ENCODE measurements around the gene PRR7.

Gene PRR7

GRCh38 chr5:177487975-177488374 is 41.4 kb downstream of the PRR7 start:
- DNase-seq = no peak

DNA sequence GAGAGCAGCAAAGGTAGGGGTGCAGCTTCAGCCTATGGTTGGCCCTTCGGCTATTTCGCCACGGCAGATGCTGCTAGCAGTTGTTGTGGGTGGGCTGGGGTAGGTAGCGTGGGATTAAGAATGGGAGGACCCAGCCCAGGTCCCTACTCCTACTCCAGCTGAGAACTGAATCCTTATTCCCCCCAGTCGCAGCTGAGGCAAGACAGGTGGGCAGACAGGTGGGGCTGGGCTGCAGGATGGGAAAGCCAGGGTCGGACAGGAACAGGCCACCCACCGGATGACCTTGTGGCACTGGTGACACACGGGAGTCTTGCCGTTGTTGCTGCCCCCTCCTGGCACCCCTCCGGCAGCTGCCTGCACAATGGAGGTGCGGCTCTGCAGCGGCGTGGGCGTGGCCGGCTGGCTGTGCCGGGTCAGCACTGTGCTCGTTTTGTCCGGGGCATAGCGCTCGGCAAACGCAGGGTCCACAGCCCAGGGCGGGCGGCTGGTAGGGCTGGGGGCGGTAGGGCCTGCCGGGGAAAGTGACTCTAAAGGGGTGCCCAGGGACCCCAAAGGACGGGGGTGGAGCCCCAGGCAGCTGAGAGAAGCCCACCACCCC is 42.6 kb downstream of the PRR7 start:
- DNase-seq = no peak

- DNase-seq = peak in 1 of 3 donors; percentile 41
Observed at GRCh38 chr5:177490311-177490991, 43.8 kb downstream of the PRR7 start.

GRCh38 chr5:177490992-177491391 is 44.4 kb downstream of the PRR7 start:
- no peak for DNase-seq

GRCh38 chr5:177491429-177491945 is 44.9 kb downstream of the PRR7 start:
- peak in 1 of 3 donors; percentile 43 for DNase-seq

GRCh38 chr5:177491983-177492746 is 45.6 kb downstream of the PRR7 start:
- DNase-seq = no peak

GRCh38 chr5:177492841-177493240 is 46.2 kb downstream of the PRR7 start:
- no peak for DNase-seq

- DNase-seq = peak; percentile 60 to 85 (median 83)
Observed at GRCh38 chr5:177493795-177494345, 47.3 kb downstream of the PRR7 start.

- peak; percentile 91 to 92 (median 91) for DNase-seq
Observed at GRCh38 chr5:177494346-177495195, 48.0 kb downstream of the PRR7 start.

DNA sequence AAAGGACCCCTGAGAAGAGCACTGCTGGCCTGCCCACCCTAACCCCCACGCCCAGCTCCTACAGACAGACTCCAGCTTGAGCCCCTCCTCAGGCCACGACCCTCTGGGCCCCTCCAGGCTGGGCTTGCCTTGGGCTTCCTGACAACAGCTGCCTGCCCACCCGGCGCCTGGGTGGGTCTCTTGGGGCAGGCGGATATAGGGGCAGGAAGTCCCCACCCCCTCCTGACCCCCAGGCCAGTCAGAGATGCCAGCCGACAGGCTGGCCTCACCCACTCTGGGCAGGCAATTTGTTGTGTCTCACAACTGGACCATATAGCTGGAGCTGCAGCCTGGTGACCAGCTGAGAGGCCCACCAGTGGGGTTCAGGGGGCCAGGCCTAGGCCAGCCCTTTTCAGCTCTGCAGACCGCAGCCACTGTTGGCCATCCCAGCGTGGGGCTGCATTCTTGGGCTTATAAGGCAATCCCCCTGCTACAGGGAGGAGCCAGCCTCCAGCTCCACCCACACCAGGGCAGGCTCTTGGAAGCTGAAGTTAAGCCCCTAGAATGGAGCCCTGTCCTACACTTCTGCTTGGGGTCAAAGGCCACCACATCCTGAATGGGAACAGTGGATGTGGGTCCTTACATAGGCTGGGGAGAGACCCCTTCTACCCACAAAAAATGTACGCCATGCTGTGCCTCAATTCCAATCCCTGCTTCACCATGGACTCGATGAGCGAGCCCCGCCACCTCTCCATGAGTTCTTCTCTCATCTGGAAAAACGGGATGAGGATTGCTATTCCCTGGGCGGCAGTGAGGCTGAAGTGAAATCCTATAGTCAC is 48.8 kb downstream of the PRR7 start:
- peak in 2 of 3 donors; percentile 48 to 59 for DNase-seq

- no peak for DNase-seq
Observed at GRCh38 chr5:177496070-177496726, 49.6 kb downstream of the PRR7 start.

DNA sequence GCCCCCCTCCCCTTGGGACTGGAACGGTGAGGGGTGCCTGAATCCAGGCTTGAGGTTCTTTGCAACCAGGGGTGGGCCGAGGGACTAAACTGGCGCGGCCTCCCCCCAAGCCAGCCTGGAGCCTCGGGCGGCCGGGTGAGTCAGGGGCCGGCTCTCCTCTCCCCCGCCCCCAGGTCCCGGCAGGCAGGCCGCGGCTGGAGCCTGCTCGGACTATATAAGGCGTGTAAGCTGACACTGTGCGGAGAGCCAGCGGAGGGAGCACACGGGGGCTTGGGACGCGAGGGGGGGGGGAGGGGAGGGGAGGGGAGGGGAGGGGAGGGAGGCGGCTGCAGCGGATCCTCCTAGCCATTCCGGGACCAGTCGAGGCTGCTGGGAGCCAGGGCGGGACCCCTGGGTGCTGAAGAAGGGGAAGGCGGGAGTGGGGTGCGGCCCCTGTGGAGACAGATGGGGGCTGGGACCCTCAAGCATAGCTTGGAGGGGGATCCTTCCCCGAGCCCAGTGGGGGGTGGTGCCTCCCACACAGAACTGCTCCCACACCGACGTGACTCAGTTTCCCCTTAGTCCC is 50.2 kb downstream of the PRR7 start:
- peak; percentile 81 to 86 (median 81) for DNase-seq

- DNase-seq = peak; percentile 97 to 98 (median 98)
Observed at GRCh38 chr5:177497292-177498012, 50.8 kb downstream of the PRR7 start, which contains the start of gene PDLIM7. PDLIM7 (minus strand) TSS chr5:177497604; CDS start chr5:177496512, 1,092 bp downstream.

DNA sequence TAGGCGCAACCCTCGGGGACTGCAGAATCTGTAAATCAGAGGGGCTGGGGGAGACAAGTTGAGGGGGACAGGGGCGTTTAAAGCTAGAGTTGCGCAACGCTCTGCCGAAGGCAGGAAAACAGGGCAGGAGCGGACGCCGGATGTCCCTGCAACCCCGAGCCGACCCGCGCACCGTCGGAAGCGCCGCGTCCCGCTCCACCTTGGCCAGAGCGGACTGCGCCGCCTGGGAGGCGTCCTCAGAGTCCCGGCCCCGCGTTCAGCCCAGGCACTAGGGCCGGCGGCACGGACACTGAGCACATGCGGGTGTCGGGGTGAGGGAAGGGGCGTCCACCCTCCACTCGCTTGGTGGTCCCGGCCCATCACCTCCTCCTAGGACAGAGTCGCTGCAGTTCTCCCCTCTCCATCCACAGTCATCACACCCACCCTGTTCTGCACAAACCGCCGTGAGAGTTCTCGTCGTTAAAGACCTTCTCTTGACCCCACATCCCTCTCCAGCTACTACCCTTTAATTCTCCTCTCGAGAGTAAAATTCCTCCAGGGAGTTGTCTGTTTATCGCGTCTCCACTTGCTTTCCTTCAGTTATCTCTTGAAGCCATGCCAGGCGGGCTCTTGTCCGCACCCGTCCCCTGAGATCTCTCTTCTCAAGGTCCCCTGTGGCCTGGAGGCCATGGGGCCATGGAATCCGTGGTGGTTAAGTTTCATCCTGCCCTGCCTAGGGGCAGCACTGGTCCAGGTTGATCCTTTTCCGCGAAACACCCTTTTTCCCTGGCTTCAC is 51.6 kb downstream of the PRR7 start:
- peak in 1 of 3 donors; percentile 41 for DNase-seq

DNA sequence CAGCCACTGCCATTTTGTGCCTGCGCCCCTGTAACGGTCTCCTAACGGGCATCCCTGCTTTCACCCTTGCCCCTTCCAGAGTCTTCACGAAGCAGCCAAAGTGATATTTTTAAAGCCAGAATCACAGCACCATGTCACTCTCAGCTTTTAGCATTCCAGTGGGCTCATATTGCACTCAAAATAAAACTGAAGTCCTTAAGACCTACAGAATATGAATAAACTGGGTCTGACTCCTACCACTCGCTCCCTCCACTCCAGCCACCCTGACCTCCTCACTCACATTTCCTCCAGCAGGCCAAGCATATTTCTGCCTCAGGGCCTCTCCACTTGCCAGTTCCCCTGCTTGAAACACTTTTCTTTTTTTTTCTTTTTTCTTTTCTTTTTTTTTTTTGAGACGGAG is 53.2 kb downstream of the PRR7 start:
- DNase-seq = no peak

DNA sequence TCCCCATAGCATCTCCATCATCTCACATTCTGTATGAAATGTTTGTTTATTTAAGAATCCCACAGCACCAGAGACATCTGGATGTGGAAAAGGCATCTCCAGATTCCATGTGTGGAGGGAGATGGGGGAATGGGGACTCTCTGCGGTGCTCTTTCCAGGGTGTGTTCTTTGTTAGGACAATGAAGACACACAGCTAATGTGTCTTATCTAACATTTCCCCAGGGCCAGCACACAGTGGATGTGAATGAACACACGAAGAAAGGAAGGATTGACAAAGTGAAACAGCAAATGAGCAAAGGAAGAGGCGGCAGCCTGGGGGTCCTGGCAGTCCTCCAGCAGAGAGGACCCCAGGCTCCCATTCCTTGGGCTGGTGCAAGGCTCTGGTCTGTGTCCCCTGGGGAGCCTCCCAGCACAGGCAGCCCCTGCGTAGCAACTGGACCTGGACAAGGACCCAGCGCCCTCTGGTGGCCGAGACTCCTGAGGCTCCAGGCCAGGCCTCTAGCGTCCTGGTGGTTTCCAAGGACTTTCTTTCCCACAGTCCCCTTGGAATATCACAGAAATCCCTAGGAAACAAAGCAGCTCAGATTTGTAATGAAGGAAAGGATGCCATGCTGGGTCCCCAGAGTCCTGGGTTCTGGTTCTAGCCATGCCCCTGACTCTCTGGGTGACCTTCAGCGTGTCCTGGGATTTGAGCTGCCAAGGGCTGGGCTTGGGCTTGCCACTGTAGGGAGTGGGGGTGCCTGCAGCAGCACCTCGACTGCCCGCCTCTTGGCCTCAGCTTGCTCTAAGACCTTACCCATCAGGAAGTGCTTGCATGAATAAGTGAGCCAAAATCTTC is 54.3 kb downstream of the PRR7 start:
- peak; percentile 86 to 96 (median 90) for DNase-seq

DNA sequence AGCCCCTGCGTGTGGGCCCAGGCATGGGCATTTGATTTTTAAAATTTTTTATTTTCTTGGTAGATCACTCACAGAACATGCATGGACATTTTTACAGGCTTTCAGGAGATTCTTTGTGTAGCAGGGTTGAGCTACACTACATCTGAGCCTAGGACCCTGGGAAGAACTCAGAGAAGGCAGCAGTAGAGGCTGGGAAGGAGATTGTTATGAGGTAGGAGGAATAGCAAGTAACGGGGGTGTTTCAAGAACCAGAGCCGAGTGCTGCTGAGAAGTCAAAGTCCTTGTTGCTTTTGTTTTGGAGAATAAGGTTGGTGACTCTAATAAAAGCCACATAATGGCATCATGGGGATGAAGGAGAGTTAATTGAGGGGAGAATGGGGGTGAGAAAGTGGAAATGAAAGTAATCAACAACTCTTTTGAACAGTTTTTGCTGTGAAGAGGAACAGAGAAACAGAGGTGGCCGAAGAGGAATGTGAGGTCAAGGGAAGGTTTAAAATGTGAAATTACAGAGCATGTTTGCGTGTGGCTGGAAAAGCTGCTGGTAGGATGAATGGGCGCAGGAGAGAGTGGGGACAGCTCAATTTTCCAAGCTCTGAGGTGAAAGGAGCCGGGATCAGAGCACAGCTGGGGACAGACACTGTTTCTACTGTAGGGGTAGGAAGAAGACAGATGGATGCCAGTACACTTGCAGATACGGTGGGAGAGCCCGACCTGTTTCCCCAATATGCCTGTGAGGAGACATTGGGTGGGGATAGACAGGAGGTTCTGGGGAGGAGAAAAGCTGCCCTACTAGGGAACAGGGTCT is 55.5 kb downstream of the PRR7 start:
- DNase-seq = peak in 2 of 3 donors; percentile 27 to 51
